Measurements from ENCODE around the gene PSMC1.

Gene PSMC1

DNA sequence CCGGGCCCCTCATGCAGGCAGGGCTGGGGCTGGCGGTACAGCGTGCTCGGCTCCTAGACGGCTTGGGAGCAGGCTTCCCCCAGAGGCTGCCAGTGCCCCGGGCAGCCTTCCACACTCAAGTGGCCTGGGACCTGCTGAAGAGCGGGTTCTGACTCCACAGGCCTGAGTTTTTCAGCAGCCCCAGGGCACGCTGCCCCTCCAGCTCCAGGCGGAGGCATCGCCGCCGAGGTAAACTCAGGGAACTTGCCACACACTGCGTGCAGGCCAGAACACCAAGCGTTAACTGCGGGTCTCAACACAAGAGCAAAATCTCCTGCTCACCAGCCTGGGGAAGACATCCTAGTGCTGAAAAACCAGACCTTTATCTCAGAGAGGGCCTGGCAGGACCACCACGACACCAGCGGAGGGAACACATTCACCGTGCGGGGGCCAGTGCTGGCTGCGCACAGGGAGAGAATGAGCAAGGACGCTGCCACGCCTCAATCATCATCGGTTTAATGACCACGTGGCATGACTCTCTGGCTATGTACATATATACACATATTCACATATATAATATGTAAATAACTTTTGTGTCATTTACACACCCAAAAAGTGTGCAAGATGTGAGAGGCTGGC, 21.3 kb downstream of the PSMC1 start:
- Mint-ChIP-seq H3K27ac (no peak overlapping the region), H3K27me3 (ENCODE audit: low read depth) (no peaks in the 10 kb centered on the region), H3K4me3 (no peak overlapping the region), H3K36me3 (ENCODE audit: low read depth) (peaks cover 42% of the 10 kb centered on the region), H3K9me3 (no peaks in the 10 kb centered on the region), H3K4me1 (no peaks in the 10 kb centered on the region)
- TF ChIP-seq, protein P1, sequence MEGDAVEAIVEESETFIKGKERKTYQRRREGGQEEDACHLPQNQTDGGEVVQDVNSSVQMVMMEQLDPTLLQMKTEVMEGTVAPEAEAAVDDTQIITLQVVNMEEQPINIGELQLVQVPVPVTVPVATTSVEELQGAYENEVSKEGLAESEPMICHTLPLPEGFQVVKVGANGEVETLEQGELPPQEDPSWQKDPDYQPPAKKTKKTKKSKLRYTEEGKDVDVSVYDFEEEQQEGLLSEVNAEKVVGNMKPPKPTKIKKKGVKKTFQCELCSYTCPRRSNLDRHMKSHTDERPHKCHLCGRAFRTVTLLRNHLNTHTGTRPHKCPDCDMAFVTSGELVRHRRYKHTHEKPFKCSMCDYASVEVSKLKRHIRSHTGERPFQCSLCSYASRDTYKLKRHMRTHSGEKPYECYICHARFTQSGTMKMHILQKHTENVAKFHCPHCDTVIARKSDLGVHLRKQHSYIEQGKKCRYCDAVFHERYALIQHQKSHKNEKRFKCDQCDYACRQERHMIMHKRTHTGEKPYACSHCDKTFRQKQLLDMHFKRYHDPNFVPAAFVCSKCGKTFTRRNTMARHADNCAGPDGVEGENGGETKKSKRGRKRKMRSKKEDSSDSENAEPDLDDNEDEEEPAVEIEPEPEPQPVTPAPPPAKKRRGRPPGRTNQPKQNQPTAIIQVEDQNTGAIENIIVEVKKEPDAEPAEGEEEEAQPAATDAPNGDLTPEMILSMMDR (IDR thresholded peaks at IDR 0.05; ENCODE audit: unreplicated experiment in 3 of 3) = no peak

- Mint-ChIP-seq H3K4me1 (no peaks in the 10 kb centered on the region), H3K4me3 (no peak overlapping the region), H3K27ac (no peak overlapping the region), H3K36me3 (ENCODE audit: low read depth) (peaks cover 44% of the 10 kb centered on the region), H3K9me3 (no peaks in the 10 kb centered on the region), H3K27me3 (ENCODE audit: low read depth) (no peaks in the 10 kb centered on the region)
- TF ChIP-seq, protein P1 (IDR thresholded peaks at IDR 0.05; ENCODE audit: unreplicated experiment in 3 of 3) = no peak
Measured at GRCh38 chr14:90278199-90279175, 22.1 kb downstream of the PSMC1 start.

GRCh38 chr14:90280096-90280495, 23.7 kb downstream of the PSMC1 start:
- H3K27ac Mint-ChIP-seq = no peak overlapping the region
- no peak overlapping the region for H3K4me3 Mint-ChIP-seq
- no peaks in the 10 kb centered on the region for H3K9me3 Mint-ChIP-seq
- H3K36me3 Mint-ChIP-seq (ENCODE audit: low read depth) = peaks cover 32% of the 10 kb centered on the region
- no peaks in the 10 kb centered on the region for H3K27me3 Mint-ChIP-seq (ENCODE audit: low read depth)
- H3K4me1 Mint-ChIP-seq = no peaks in the 10 kb centered on the region
- TF ChIP-seq, protein P1 (IDR thresholded peaks at IDR 0.05; ENCODE audit: unreplicated experiment in 3 of 3) = no peak

DNA sequence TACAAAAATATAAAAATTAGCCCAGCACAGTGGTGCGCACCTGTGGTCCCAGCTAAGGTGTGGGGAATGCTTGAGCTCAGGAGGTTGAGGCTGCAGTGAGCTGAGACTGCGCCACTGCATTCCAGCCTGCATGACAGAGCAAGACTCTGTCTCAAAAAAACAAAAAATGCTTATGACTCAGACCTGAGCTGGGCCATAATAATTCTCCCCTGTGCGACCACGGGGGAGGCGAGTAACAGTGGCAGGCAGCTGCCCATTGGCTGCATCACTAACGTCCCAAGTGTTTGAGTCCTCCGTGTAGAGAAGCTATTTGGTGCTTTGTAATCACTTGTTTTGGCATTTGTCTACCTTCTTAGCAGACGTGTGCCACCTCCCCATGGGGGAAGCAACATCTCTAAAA, 24.9 kb downstream of the PSMC1 start:
- no peaks in the 10 kb centered on the region for H3K4me1 Mint-ChIP-seq
- H3K4me3 Mint-ChIP-seq = no peak overlapping the region
- no peaks in the 10 kb centered on the region for H3K27me3 Mint-ChIP-seq (ENCODE audit: low read depth)
- no peaks in the 10 kb centered on the region for H3K9me3 Mint-ChIP-seq
- peaks cover 33% of the 10 kb centered on the region for H3K36me3 Mint-ChIP-seq (ENCODE audit: low read depth)
- TF ChIP-seq, protein P1 (IDR thresholded peaks at IDR 0.05; ENCODE audit: unreplicated experiment in 3 of 3) = no peak
- H3K27ac Mint-ChIP-seq = no peak overlapping the region

DNA sequence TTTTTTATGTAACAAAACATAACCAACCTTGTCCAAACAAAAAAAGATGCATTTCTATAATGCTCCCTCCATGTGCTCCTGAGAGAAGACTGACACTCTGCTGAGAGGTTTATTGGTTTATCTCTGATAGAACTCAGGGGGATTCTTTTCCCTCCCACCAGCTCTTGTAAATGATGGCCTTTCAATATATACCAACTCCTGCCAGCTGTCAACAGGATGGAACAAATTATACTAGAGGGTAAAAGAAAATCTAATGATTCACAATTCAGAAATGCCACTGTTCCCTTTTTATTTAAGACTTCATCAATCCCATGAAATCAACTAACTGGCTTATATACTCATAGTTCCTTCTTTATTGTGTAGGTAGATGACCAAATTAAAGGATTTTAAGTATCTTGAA, 25.4 kb downstream of the PSMC1 start:
- no peaks in the 10 kb centered on the region for H3K4me1 Mint-ChIP-seq
- H3K4me3 Mint-ChIP-seq = no peak overlapping the region
- H3K9me3 Mint-ChIP-seq = no peaks in the 10 kb centered on the region
- H3K27me3 Mint-ChIP-seq (ENCODE audit: low read depth) = no peaks in the 10 kb centered on the region
- peaks cover 30% of the 10 kb centered on the region for H3K36me3 Mint-ChIP-seq (ENCODE audit: low read depth)
- TF ChIP-seq, protein P1 (IDR thresholded peaks at IDR 0.05; ENCODE audit: unreplicated experiment in 3 of 3) = no peak
- H3K27ac Mint-ChIP-seq = no peak overlapping the region

Data from nephron (organoid).